Cerebellar nuclear complex (tissue), 1 donor: Measurements from ENCODE around the gene SLC35E2B.
A peak's percentile ranks its signal among the peaks of the same experiment; 100 is the strongest.
"Not testable (repeated sequence)": the region's sequence is repeated elsewhere in the genome, so short reads cannot be mapped to it uniquely, and the experiment has no call there.

Source experiments
- DNase-seq, 2 experiments: peaks; one replicate each; lab custom pipeline; 2025; lab: John Stamatoyannopoulos, UW

The SLC35E2B gene

DNA sequence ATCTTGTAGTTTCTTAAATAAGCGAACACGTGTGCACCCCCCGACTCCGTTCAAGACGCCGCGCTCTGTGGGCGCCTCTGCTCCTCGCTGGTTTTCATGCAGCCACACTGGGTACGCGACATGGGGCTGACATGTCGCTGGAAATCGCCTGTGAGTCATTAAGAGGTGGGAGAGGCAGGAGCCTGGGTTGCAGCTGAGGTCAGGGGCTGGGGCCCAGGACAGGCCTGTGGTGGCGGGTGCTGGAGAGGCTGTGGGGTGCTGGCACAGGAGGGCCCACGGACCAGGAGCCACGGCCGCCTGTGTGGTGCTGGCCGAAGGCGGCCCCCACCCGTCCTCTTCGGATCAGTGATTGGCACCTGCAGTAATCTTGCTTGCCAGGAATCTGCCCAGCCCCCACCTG, 17.8 kb downstream of the SLC35E2B start:
- DNase-seq = not testable (repeated sequence)

DNA sequence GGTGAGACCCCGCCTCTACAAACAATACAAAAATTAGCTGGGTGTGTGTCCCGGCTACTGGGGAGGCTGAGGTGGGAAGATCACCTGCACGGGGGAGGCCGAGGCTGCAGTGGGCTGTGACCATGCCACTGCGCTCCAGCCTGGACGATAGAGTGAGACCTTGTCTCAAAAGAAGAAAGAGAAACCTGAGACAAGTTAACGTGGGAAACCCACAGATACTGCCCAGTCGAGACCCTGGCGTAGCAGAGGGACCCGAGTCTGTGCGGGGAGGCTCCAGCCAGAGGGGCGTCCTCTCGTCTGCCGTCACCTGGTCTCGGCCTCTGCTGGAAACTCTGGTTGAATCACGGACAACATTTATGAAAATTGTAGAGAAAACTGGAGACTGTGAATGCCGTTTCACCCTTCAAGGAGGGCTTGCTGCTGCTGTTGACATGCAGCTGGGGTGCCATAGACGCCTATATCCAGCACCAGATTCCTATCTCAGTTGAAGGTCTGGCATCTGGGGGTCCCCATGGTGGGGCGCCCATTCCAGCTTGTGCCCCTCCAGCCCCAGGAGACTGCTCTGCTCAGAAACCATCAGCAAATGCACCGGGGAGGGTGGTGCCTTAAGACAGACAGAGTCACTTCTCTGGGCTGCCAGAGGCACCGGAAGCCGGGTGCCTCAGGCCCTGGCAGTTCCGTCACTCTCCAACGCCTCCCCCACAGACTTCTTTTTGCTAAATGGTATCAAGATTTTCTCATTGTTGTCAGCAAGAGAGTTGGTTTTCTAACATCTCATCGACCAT, 20.2 kb downstream of the SLC35E2B start:
- no peak for DNase-seq

DNA sequence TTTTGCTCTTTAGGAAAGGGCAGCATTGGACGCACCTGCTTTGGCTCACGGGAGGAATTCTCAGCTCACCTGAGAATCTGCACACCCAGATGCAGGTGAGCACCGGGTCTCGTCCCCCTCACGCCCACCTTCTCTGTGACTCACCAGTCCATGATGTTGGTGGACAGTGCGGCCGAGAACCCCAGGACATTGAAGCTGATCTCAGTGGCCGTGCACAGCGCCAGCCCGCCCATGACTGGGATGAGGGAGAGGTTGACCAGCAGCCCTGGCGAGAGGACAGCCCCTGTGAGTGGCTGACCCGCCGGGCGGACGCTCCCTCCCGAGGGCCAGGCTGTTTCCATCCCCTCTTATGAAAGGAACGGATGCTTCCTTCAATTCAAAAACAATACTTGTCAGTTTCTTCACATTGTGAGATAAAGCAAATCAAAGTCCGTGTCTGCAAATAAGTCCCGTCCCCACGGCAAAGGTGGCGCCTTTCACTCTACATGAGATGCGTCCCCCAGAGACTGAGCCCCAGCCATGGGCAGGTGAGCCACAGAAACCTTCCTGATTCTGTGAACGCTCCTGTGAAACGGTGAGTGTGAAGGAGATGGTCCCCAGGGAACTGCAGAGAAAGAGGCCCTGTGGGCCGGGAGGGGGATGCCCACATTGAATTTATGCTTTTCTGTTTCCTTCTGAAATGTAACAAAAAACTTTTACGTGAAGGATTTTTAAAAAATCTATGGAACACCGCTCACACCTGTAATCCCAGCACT, 21.1 kb downstream of the SLC35E2B start:
- DNase-seq = no peak

DNA sequence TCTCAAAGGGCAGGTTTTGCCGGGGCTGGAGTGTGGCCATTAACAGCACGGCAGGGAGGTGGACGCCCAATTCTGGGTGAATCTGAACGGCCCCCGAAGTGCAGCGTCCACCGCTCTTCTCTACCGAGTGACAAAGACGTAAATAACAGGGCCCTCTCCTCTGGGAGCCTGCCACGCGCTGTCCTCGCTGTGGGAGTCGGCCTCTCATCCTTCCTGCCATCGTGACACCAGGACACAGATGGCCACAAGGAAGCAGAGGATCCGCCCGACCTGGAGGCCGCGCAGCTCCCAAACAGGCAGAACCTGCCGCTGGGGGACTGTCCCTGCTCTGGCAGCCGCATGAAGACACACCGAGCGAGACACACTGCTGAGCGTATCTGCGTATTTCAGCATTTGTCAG, 21.7 kb downstream of the SLC35E2B start:
- no peak for DNase-seq

DNA sequence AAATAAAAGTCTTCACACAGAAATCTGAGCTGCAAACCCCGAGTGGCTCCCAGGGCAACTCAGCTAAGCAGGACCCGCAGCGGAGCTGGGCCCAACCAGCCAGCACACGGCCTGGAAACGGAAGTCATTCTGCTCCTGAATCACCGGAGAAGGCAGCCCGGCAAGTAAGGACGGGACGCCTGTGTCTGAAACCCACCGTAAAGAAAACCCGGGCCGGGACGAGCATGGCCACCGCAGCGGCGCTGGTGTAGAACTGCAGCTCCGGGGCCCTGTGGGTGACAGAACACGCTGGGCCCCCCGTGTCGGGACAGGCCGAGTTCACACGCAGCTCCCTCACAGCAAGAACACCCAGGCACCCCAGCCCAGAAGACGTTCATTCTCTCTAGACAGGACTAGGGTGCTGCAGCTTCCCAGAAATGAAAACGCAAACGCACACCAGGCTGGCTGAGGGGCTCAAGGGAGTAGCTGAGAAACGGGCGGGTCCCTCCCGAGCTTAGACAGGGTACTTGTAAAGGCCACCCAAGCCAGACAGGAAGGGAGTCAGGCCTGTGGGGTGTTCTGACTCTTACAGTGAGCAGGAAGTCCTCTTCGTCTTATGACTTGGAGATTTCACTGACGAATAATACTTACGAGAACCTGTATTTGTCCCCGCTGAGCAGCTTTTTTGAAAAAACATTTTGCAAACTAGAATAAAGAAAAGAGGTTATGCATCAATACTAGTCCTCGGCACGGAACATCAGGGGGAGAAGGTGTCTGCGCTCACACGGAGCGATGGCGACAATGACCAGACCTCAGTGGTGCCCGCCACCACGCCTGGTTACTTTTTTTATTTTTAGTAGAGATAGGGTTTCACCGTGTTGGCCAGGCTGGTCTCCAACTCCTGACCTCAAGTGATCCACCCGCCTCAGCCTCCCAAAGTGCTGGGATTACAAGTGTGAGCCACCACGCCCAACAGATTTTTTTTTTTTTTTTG, 22.8 kb downstream of the SLC35E2B start:
- DNase-seq = no peak

DNA sequence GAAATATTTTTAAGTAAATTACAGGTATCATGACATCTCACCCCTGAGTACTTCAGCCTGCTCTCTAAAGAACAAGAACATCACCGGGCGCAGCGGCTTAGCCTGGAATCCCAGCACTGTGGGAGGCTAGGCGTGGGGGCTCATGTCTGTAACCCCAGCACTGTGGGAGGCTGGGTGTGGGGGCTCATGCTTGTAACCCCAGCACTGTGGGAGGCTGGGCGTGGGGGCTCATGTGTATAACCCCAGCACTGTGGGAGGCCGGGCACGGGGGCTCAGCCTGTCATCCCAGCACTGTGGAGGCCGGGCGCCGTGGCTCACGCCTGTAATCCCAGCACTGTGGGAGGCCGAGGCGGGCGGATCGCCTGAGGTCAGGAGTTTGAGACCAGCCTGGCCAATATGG, 26.1 kb downstream of the SLC35E2B start:
- no peak for DNase-seq

DNA sequence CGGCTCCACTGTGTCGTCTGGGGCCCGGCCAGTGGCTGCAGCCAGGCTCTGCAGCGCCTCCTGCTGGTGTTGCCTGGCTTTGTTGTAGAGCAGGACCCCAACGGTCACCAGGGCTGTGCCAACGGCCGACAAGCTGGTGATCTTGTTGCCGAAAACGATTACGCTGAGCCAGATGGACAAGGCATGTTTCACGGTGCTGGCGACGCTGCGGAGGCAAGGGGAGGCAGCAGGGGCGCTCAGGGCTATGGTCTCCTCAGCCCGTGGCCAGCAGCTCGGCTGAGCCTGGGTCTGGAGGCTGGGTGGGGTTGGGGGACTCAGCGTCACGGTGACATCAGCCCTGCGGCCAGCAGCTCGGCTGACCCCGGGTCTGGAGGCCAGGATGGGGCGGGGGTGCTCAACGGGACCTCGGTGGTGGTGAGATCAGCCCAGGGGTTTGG, 26.8 kb downstream of the SLC35E2B start:
- DNase-seq = no peak

DNA sequence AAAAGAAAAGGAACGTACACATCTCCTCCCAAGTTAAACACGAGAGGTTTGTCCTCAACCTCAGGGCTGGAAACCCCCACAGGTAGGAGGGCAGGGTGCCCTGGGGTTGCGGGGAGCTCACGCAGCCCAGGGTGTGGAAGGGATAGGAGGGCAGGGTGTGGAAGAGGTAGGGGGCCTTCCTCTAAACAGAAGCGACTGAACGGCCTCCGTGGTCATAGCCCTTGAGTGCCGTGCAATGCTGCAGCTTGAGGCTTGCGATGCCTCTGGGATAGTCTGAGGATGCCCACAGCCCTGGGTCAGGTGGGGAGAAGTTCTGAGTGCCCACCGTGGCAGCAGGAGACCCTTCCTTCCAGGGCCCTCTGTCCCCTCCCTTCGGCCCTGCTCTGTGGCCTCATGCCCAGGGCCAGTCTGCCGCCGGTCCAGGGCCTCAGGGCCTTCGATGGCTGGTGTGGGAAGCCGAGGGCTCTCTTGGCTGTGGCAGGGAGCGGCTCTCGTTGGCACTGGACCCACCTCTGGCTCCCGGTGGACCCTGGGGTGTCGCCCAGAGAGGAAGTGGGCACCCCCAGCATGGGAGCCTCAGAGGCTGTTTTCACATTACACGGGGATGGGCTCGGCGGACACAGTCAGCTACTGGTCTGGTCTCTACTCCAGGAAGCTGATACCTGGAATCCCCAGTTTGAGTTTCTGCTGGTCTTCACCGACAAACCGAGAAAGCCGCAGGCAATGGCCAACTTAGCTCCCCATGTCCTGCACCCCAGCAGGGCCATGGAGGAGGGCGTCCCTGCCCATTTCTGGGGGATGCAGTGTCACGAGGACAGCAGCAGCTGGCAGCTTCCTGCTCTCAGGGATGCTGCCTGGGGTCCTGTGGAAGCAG, 27.4 kb downstream of the SLC35E2B start:
- DNase-seq = no peak

DNA sequence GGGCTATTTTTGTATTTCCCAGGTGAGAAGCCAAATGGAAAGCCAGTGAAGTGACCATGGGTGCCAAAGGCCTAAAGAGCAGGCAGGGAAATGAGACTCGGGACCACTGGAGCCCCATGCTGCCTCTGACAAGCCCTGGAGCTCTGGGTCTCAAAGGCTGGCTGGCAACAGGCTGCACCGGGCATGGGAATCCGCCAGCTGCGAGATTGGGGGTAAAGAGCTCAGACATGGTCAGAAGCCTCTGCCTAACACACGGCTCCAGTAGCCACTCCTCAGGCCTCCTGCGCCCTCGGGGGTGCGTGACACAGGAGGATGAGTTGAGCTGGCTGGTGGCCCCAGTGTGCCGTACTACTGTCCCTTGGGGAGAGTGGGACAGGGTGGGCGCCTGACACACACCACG, 28.3 kb downstream of the SLC35E2B start:
- not testable (repeated sequence) for DNase-seq

DNA sequence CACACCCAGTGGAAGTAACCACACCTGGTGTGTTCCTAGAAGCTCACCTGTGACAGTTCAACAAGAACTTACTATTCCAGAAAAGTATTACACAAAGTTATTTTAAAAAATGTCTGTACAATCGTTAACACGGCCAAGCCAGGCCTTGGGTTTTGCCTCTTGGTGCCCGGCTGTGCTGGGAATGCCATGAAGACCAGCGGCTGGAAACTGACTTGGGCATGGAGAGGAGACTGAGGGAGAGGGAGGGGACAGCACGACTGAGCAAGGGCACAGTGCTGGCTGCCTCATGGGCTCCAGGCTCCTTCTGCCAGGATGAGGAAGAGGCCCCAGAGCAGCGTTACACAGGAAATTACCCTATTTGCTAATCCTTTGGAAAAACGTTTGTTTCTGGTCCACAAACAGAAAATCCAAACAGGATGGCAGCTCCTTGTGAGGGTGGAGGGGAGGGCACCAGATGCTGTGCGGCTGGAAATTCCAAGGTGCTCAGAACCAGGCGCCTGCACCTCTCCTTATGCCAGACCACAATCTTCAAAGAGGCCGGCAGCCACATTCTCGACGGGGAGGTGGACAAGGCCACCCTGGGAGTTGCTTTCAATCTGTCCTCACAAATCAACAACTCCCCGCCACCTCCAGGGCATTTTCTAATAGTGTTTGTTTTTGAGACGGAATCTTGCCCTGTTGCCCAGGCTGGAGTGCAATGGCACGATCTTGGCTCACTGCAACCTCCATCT, 29.6 kb downstream of the SLC35E2B start:
- not testable (repeated sequence) for DNase-seq

DNA sequence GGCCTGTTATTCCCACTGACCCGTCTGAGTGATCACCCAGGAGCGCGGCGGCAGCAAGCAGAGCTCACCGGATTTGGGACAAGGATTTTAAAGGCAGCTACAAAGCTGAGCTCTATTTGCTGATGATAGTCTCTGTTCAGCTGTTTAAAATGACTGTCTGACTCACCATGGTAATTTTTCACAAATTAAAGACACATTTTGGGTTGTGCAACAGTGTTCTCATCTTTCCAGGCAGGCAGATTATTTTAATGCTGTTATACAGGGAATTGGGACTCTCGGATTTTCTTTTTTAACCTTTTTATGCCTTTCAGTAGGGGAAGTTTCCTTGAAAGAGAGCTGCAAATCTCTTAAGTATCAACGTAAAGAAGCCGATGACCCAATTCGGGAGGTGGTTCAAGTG, 30.2 kb downstream of the SLC35E2B start:
- not testable (repeated sequence) for DNase-seq

DNA sequence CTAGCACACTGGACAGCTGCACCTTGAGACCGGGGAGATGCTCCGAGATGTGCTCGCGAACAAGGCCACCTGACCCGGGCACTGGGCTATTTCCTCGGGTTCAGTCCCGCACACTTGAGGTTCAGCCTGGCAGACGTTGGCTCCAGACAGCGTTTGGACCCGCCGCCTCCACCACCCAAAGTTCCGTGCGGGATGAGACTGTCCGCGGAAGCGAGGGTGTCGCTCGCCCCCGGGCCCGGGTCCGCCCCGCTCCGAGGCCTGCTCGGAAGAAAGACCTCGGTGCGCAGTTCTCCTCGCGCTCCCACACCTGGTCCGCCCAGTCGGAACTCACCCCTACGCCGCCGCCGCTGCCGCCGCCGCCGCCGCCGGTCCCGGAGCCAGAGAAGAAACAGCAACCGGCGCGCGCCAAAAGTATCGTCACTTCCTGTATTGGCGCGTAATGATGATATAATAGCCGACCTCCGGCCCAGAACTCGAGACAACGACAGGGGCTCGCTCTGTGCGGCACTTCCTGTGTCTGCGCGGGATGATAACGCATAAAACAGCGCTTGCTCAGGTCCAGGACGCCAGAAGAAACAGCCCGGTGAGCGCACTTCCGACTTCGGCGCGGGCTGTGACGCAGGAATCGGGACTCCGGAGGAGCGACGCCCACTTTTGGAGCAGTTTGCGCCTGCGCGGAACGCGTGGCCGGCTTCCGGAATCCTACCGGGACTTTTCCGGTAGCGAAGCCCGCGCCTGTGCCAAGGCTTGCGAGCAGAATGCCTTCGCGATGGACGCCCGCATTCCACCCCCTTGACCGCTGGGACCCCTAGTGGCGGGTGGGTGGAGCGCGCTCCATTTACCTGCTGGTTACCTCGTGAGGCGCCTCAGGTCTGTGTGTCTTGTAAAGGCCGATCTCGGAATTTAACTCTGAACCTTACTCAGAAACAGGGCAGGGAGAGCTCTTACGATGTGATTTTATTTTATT, 33.7 kb downstream of the SLC35E2B start, which contains the start of gene CDK11B:
TSS of gene CDK11B (minus strand) at position 422 of the 967 bp plus-strand sequence. CDS start 1,519 bp downstream, outside the sequence.
- peak; percentile 89 to 90 for DNase-seq

DNA sequence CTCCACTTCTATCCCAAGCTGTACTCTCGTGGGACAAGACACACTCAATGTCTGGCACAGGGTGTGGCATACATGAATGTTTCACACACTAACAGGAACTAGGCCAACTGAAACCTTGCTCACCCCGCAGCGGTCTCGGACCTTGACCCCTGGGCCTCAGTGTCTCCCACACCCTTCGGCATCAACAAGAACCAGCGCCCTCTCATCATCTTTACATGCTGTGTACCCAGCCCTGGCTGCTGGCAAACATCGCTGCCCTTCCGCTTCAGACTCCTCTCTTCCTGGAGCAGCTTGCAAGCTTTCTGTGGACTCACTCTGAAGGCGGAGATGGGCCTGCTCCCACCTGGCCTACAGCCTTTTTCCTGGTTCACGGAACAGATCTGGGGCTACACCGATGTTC, 44.3 kb downstream of the SLC35E2B start:
- not testable (repeated sequence) for DNase-seq

DNA sequence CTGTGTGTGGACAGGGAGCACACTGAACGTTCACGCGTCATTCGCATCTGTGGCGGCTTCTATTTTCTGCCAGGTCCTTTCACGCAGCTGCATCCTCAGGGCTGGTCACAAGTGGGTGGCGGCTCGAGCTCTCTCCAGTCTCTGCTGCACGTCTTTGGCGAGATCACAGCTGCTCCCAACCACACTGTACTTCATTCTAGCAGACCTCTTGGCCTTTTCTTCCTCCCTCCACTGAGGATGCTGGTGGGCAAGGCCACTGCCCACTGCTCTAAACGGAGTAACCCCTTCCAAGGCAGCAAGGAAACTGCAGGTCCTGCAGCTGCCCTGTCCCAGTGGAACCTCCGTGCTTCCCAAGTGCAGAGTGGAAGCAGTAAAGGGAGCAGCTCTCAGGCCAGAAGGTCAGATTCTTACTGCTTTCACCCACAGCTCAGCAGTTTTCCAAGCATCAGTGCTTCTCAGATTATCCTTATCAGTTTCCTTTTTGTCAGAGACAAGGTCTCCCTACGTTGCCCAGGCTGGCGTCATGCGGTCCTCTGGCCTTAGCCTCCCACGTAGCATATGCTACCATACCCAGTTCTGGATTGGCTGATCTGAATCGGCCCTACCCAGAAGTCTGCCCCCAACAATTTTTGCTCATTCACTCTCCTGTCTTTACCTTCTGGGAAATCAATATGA, 44.9 kb downstream of the SLC35E2B start:
- DNase-seq = not testable (repeated sequence)

DNA sequence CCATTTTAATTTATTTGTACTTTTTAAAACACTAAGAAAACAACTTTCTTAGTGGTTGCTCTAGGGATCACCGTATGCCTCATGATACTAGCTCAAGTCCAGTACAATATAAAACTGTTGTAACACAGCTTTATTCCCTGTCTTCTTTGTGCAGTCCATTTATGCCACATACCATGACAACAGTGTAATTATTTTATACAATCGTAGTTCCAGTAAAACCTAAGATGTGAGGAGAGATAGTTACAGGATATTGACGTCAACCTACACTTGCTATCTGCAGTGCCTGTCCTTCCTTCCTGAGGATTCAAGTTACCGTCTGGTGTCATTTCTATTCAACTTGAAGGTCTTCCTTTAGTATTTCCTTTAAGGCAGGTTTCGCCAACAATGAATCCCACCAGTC, 46.3 kb downstream of the SLC35E2B start:
- DNase-seq = not testable (repeated sequence)

DNA sequence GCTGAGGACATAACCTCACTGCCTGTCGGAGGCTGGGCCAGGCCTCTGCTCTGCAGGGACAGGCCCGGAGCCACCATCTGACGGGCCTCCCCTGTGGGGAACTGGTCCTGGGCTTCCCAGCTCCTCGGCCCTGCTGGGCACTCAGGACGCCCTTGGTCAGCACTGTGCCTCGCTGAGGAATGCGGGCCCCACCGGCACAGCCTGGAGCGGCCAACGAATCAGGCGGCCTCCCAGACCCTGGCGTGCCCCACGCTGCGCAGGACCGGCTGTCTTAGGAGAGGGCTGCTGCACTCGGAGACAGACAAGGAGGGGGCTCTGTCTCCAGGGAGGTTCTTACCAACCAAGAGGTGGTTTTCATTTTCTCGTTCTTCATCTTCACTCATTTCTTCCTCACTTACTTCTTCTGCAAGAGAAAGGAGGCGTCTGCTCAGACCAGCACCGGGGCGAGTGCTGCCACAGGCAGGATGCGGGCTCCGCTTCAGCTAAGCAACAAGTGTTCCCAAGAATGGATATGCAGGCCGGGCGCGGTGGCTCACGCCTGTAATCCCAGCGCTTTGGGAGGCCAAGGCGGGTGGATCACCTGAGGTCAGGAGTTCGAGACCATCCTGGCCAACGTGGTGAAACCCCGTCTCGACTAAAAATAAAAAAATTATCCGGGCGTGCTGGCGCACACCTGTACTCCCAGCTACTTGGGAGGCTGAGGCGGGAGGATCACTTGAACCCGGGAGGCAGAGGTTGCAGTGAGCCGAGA, 51.7 kb downstream of the SLC35E2B start:
- DNase-seq = not testable (repeated sequence)

DNA sequence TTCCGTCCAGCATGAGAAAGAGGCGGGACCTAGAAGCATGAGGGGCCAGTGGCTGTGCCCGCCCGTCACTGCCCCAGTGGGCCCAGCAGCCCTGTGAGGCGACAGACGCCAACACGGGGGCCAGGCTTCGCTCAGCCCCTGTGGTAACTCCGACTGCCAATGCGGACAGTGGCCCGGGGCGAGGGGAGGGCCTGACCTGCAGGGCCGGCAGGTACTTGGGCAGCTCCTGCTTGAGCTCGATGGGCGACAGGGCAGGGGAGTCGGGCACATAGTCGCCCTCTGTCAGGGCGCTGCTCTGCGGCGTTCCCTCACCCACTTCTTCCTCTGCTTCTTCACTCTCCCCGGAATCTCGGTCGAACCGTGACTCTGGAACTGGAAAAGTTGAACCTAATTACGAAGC, 52.5 kb downstream of the SLC35E2B start:
- DNase-seq = not testable (repeated sequence)

DNA sequence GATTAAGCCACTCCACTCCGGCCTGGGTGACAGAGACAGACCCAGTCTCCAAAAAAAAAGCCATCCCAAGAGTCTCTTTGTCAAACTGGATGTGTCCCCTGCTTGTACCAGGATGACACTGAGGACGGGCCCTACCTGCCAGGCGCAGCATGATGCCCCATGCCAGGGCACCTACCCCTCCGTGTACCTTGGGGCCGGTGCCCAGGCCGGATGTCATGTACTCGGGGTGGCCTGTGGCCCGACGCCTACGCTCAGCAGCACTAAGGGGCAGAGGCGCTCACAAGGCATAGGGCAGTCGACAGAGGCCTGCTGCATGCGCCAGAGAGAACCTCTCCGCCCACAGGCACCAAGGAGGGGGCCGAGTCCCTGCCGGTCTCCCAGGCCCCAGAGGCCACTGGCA, 53.2 kb downstream of the SLC35E2B start:
- not testable (repeated sequence) for DNase-seq
